ENCODE results near the gene DYNC1H1.

DNA sequence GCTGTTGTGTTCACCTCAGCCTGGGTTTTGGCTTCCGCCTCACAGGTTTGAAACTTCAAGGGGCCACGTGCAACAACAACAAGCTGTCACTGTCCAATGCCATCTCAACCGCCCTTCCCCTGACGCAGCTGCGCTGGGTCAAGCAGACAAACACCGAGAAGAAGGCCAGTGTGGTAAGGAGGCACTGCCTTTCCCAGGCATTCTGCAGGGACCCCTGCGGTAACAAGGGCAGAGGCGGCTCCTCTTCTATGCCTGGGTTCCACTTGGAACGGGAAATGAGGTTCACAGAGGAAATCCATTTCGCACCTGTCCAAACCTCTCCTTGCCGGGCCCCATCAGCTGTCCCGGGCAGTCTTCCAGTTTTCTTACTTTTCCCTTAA, 85.6 kb downstream of the DYNC1H1 start:
- no peak for TF ChIP-seq POLR2A (IDR thresholded peaks at IDR 0.05)
- TF ChIP-seq, protein P1, sequence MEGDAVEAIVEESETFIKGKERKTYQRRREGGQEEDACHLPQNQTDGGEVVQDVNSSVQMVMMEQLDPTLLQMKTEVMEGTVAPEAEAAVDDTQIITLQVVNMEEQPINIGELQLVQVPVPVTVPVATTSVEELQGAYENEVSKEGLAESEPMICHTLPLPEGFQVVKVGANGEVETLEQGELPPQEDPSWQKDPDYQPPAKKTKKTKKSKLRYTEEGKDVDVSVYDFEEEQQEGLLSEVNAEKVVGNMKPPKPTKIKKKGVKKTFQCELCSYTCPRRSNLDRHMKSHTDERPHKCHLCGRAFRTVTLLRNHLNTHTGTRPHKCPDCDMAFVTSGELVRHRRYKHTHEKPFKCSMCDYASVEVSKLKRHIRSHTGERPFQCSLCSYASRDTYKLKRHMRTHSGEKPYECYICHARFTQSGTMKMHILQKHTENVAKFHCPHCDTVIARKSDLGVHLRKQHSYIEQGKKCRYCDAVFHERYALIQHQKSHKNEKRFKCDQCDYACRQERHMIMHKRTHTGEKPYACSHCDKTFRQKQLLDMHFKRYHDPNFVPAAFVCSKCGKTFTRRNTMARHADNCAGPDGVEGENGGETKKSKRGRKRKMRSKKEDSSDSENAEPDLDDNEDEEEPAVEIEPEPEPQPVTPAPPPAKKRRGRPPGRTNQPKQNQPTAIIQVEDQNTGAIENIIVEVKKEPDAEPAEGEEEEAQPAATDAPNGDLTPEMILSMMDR (IDR thresholded peaks at IDR 0.05) = no peak
